ENCODE data around the gene MEP1A. TPM values are rescaled to one million over a fixed set of nuclear protein-coding genes. Genes with fewer than 3 reads are reported as not detected.

The MEP1A gene
- total and polyA plus RNA-seq, 2 donors (not counting 3 experiments of a cell fraction or from before 2014, with no cell fraction given) = not detected

DNA sequence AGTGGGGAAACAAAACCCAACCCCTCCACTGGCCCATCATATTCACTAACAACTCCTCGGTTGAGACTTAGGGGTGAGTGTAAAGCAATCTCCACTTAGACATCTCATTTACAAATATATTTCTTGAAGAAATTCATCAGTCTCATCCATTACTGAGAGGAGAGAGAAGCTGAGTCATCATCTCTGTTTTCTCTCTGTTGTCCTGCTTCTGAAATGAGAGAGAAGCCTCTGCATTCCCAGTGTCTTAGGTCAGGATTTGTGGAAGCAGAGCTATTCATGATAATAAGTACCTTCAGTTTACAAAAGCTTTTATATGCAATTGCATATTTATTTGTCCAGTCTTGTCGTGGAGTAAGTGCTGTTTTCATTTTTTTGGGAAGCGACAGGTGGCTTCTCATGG, 879 bp downstream of the MEP1A start:
- CTCF ChIA-PET = interaction anchor here (0.7 kb wide), 1 partner anchor 55 kb away, joined by 3 read pairs; no protein-coding TSS in a partner anchor
- intact Hi-C loops (cut with micrococcal nuclease) = no loop called here
- DNase-seq (ENCODE audit: low read depth, low spot score) = no peak

More for the DNA sequence above, 879 bp downstream of the MEP1A start:
- BruUV-seq (replicated peaks) = no TSS peak
- no peak overlapping the region for H3K27ac ChIP-seq (ENCODE audit: insufficient read depth, low read depth, low read length)
- FAIRE-seq = no peak
- no peak overlapping the region for H2AFZ ChIP-seq (ENCODE audit: low read depth, low read length)
- peaks cover 0 to 5% of the 10 kb centered on the region in 2 experiments for H3K27me3 ChIP-seq (ENCODE audit: control insufficient read depth in 2 of 2, insufficient read depth in 2 of 2, low read length in 2 of 2)
- dilution Hi-C loops (cut with MboI; ENCODE audit: extremely low pct_ligation_motif_present, low sequenced_read_pairs) = no loop called here
- no peaks in the 10 kb centered on the region for H3K9me1 ChIP-seq (replicated peaks; ENCODE audit: control insufficient read depth, extremely low read depth, insufficient read depth, low read length)
- no peaks in the 10 kb centered on the region for H3K4me1 ChIP-seq (ENCODE audit: control insufficient read depth, extremely low read depth, insufficient read depth, low read length)
- H3K4me3 ChIP-seq (replicated peaks in 1 of 3; ENCODE audit: insufficient read depth in 1 of 3, low read depth in 1 of 3, low read length in 3 of 3) = no peak overlapping the region
- no peaks in the 10 kb centered on the region for H3K36me3 ChIP-seq (ENCODE audit: control insufficient read depth in 2 of 2, extremely low read depth in 1 of 2, insufficient read depth in 2 of 2, low read length in 2 of 2)
- H3K4me2 ChIP-seq (ENCODE audit: insufficient read depth, low read length) = no peak overlapping the region
- no peak overlapping the region for H3K9ac ChIP-seq (replicated peaks; ENCODE audit: extremely low read depth, insufficient read depth, low read length)
- no peaks in the 10 kb centered on the region for H3K9me3 ChIP-seq (replicated peaks; ENCODE audit: control insufficient read depth, insufficient read depth, low read length)
- POLR2A ChIA-PET = no interaction called here
- H3K79me2 ChIP-seq (ENCODE audit: control insufficient read depth, insufficient read depth, low read length) = no peaks in the 10 kb centered on the region
- TF ChIP-seq, protein P1, sequence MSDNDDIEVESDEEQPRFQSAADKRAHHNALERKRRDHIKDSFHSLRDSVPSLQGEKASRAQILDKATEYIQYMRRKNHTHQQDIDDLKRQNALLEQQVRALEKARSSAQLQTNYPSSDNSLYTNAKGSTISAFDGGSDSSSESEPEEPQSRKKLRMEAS (IDR thresholded peaks at IDR 0.05; ENCODE audit: insufficient read depth, insufficient read length) = no peak
- TF ChIP-seq POLR2A (IDR thresholded peaks at IDR 0.05; ENCODE audit: low read depth, low read length) = no peak
- TF ChIP-seq MYC (IDR thresholded peaks at IDR 0.05; ENCODE audit: low read depth, low read length) = no peak
- no peak for TF ChIP-seq CTCF (IDR thresholded peaks at IDR 0.05; ENCODE audit: extremely low read depth in 1 of 2, insufficient read depth in 1 of 2, low read depth in 1 of 2, low read length in 2 of 2)
- no peak for TF ChIP-seq JUN (IDR thresholded peaks at IDR 0.05; ENCODE audit: borderline replicate concordance, insufficient read depth, insufficient read length, low read depth)
- no peak for TF ChIP-seq GATA2 (IDR thresholded peaks at IDR 0.05; ENCODE audit: insufficient read depth, insufficient read length, low read depth, low read length)
- TF ChIP-seq POLR2AphosphoS5 (IDR thresholded peaks at IDR 0.05; ENCODE audit: insufficient read depth, low read depth, low read length) = no peak
- TF ChIP-seq FOS (IDR thresholded peaks at IDR 0.05; ENCODE audit: borderline replicate concordance, insufficient read depth, low read length) = no peak
- TF ChIP-seq EZH2 (IDR thresholded peaks at IDR 0.05; ENCODE audit: borderline replicate concordance, low read depth, low read length, severe bottlenecking) = no peak
- H4K20me1 ChIP-seq (replicated peaks; ENCODE audit: control insufficient read depth, extremely low read depth, insufficient read depth, low read length) = no peaks in the 10 kb centered on the region

All from endothelial cell of umbilical vein (primary cell).